HG02938 (cell line): ENCODE results near the gene RPS26.
"Not testable (repeated sequence)": the region's sequence is repeated elsewhere in the genome, so short reads cannot be mapped to it uniquely, and the experiment has no call there.

ENCODE experiments used
- ATAC-seq: cut with Tn5 transposase; IDR thresholded peaks from one replicate; pipeline ENCODE4 v1.9.1; 2021; ENCODE audit warnings: mild to moderate bottlenecking, moderate library complexity; ENCODE audit not compliant: unreplicated experiment

Gene RPS26

GRCh38 chr12:56041552-56042429 is at the start of gene RPS26:
Gene RPS26, plus strand, starts transcription at chr12:56041918. Its CDS starts 249 bp downstream, at chr12:56042167.
- peak; percentile 94 for ATAC-seq

GRCh38 chr12:55993230-55993853 is 48.4 kb upstream of the RPS26 start:
- no peak for ATAC-seq

- ATAC-seq: no peak
These were observed 46.4 kb upstream of the RPS26 start for GRCh38 chr12:55995366-55995765.

GRCh38 chr12:55996201-55996714 is 45.5 kb upstream of the RPS26 start:
- no peak for ATAC-seq

GRCh38 chr12:55996715-55997534 is 44.8 kb upstream of the RPS26 start, which contains the start of gene SUOX:
Gene SUOX, plus strand, starts transcription at chr12:55997276. Its CDS starts 4,946 bp downstream, at chr12:56002222.
- peak; percentile 95 for ATAC-seq

GRCh38 chr12:55997535-55997859 is 44.2 kb upstream of the RPS26 start:
- no peak for ATAC-seq

GRCh38 chr12:55999522-55999921 is 42.2 kb upstream of the RPS26 start:
- ATAC-seq: not testable (repeated sequence)

- not testable (repeated sequence) for ATAC-seq
These were observed 41.6 kb upstream of the RPS26 start for GRCh38 chr12:55999999-56000540.

GRCh38 chr12:56001487-56002100 is 40.1 kb upstream of the RPS26 start:
- ATAC-seq: no peak

- not testable (repeated sequence) for ATAC-seq
These were observed 38.3 kb upstream of the RPS26 start for GRCh38 chr12:56003376-56003775.

GRCh38 chr12:56004211-56004610 is 37.5 kb upstream of the RPS26 start:
- no peak for ATAC-seq

- ATAC-seq: peak; percentile 30
These were observed 33.9 kb upstream of the RPS26 start for GRCh38 chr12:56007564-56008559.

- no peak for ATAC-seq
These were observed 31.6 kb upstream of the RPS26 start for GRCh38 chr12:56010111-56010570.

GRCh38 chr12:56011509-56012090 is 30.1 kb upstream of the RPS26 start:
- no peak for ATAC-seq

GRCh38 chr12:56013482-56013881 is 28.2 kb upstream of the RPS26 start:
- no peak for ATAC-seq

- no peak for ATAC-seq
These were observed 27.5 kb upstream of the RPS26 start for GRCh38 chr12:56014205-56014604.

- no peak for ATAC-seq
These were observed 24.5 kb upstream of the RPS26 start for GRCh38 chr12:56017181-56017580.

GRCh38 chr12:56018356-56018755 is 23.4 kb upstream of the RPS26 start:
- no peak for ATAC-seq
